C4-2B (cell line): ENCODE measurements around the gene ATP11A.

Experiments used
- ZFX ChIP-seq: fragments of 450-650 bp; IDR thresholded peaks from 2 replicates; pipeline ENCODE4 v1.6.1; 2017
- TF ChIP-seq, protein P1 (sequence below): fragments of 450-650 bp; conservative IDR thresholded peaks from 2 replicates; pipeline ENCODE4 v1.5.1; 2017; ENCODE audit warnings: mild to moderate bottlenecking

DNA sequence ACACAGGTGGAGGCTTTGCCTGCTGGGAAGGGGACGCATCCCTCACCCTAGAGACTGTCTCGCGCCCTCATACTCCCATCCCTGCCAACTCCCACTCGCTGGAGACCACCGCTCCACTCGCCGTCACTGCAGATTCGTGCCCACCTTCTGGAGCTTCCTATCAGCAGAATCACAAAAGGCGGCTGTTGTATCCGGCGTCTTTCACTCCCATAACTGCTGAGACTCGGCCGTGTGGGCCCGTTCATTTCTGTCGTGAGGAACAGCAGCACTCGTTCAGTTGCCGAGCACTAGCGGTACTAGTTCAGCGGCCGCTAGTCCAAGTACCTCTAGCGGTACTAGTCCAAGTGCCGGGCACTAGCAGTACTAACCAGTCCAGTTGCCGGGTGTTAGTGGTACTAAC lies 154.6 kb downstream of the ATP11A start:
- TF ChIP-seq, protein P1, sequence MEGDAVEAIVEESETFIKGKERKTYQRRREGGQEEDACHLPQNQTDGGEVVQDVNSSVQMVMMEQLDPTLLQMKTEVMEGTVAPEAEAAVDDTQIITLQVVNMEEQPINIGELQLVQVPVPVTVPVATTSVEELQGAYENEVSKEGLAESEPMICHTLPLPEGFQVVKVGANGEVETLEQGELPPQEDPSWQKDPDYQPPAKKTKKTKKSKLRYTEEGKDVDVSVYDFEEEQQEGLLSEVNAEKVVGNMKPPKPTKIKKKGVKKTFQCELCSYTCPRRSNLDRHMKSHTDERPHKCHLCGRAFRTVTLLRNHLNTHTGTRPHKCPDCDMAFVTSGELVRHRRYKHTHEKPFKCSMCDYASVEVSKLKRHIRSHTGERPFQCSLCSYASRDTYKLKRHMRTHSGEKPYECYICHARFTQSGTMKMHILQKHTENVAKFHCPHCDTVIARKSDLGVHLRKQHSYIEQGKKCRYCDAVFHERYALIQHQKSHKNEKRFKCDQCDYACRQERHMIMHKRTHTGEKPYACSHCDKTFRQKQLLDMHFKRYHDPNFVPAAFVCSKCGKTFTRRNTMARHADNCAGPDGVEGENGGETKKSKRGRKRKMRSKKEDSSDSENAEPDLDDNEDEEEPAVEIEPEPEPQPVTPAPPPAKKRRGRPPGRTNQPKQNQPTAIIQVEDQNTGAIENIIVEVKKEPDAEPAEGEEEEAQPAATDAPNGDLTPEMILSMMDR, result no peak
- no peak for TF ChIP-seq ZFX
